HG02870 (cell line): ENCODE results near the gene MAGOHB.

Source experiments
- ATAC-seq: cut with Tn5 transposase; IDR thresholded peaks from one replicate; pipeline ENCODE4 v1.9.1; 2021; ENCODE audit warnings: mild to moderate bottlenecking, moderate library complexity; ENCODE audit not compliant: unreplicated experiment

Gene MAGOHB

GRCh38 chr12:10557766-10558165 is 55.6 kb downstream of the MAGOHB start:
- peak; percentile 56 for ATAC-seq

GRCh38 chr12:10557329-10557728 is 56.1 kb downstream of the MAGOHB start:
- ATAC-seq: no peak

- ATAC-seq: no peak
These were observed 58.5 kb downstream of the MAGOHB start for GRCh38 chr12:10554756-10555481.

- peak; percentile 43 for ATAC-seq
These were observed 59.1 kb downstream of the MAGOHB start for GRCh38 chr12:10554228-10554755.
